GM18951 (cell line): Measurements from ENCODE around the gene SPECC1.
"Not testable (repeated sequence)": the region's sequence is repeated elsewhere in the genome, so short reads cannot be mapped to it uniquely, and the experiment has no call there.

Source experiments
- POLR2A ChIP-seq: IDR thresholded peaks from 4 replicates; pipeline ENCODE4 v1.6.1; 2011; ENCODE audit warnings: mild to moderate bottlenecking; ENCODE audit not compliant: insufficient read length, insufficient read depth; ENCODE audit errors: extremely low read depth
- in situ Hi-C: fragments of 300-500 bp; cut with MboI; formaldehyde crosslinking; loops from one replicate; pipeline ENCODE4 v1.12.0; 2022; ENCODE audit warnings: low sequenced_read_pairs, mixed read lengths, inconsistent platforms; ENCODE audit not compliant: unreplicated experiment

SPECC1 gene

GRCh38 chr17:20243524-20243923, 234.4 kb downstream of the SPECC1 start:
- in situ Hi-C loops: no loop called here
- TF ChIP-seq POLR2A: no peak

GRCh38 chr17:20244671-20245070, 235.5 kb downstream of the SPECC1 start:
- TF ChIP-seq POLR2A: no peak
- in situ Hi-C loops: no loop called here

- no peak for TF ChIP-seq POLR2A
- in situ Hi-C loops: no loop called here
Measured at GRCh38 chr17:20246692-20247091, 237.5 kb downstream of the SPECC1 start.

GRCh38 chr17:20253323-20253722, 244.2 kb downstream of the SPECC1 start:
- in situ Hi-C loops: no loop called here
- TF ChIP-seq POLR2A: no peak

GRCh38 chr17:20254541-20254940, 245.4 kb downstream of the SPECC1 start:
- in situ Hi-C loops: no loop called here
- no peak for TF ChIP-seq POLR2A

- in situ Hi-C loops: no loop called here
- no peak for TF ChIP-seq POLR2A
Measured at GRCh38 chr17:20256144-20256543, 247.0 kb downstream of the SPECC1 start.

GRCh38 chr17:20257008-20257407, 247.8 kb downstream of the SPECC1 start:
- no peak for TF ChIP-seq POLR2A
- in situ Hi-C loops: no loop called here

- in situ Hi-C loops: no loop called here
- TF ChIP-seq POLR2A: no peak
Measured at GRCh38 chr17:20257798-20258197, 248.6 kb downstream of the SPECC1 start.

GRCh38 chr17:20259668-20260067, 250.5 kb downstream of the SPECC1 start:
- TF ChIP-seq POLR2A: no peak
- in situ Hi-C loops: no loop called here

GRCh38 chr17:20260268-20260667, 251.1 kb downstream of the SPECC1 start:
- in situ Hi-C loops: no loop called here
- no peak for TF ChIP-seq POLR2A

- in situ Hi-C loops: no loop called here
- no peak for TF ChIP-seq POLR2A
Measured at GRCh38 chr17:20262226-20263114, 253.3 kb downstream of the SPECC1 start.

GRCh38 chr17:20263115-20263433, 253.9 kb downstream of the SPECC1 start:
- in situ Hi-C loops: not testable (repeated sequence)

GRCh38 chr17:20263595-20263994, 254.4 kb downstream of the SPECC1 start:
- no peak for TF ChIP-seq POLR2A
- in situ Hi-C loops: no loop called here

- in situ Hi-C loops: no loop called here
- TF ChIP-seq POLR2A: no peak
Measured at GRCh38 chr17:20264996-20265395, 255.8 kb downstream of the SPECC1 start.
